Measurements from ENCODE around the gene PIGZ.

The PIGZ gene

GRCh38 chr3:196966526-196967401 lies 1.9 kb downstream of the PIGZ start:
- Histone ChIP-seq H3K9me3 (ENCODE audit: insufficient read depth, low read length) (peaks cover 17% of the 10 kb centered on the region), H3K4me1 (ENCODE audit: insufficient read depth, insufficient read length) (peaks cover 6% of the 10 kb centered on the region), H3K9ac (ENCODE audit: insufficient read length, low read depth) (no peak overlapping the region), H3K27me3 (ENCODE audit: insufficient read depth, insufficient read length) (peaks cover 52% of the 10 kb centered on the region), H3K4me3 (ENCODE audit: insufficient read length, low read depth) (no peak overlapping the region), H3K36me3 (ENCODE audit: insufficient read depth, insufficient read length, low read length) (no peaks in the 10 kb centered on the region)
- no peak for TF ChIP-seq ZNF274 (IDR thresholded peaks at IDR 0.05; ENCODE audit: low read depth, low read length)
- TF ChIP-seq YY1 (IDR thresholded peaks at IDR 0.05; ENCODE audit: insufficient read depth, insufficient read length) = no peak
- TF ChIP-seq SUZ12 (IDR thresholded peaks at IDR 0.05; ENCODE audit: extremely low read depth, insufficient read depth, insufficient read length) = no peak
- no peak for DNase-seq (ENCODE audit: low read depth, low spot score)

GRCh38 chr3:196965804-196966173 lies 2.8 kb downstream of the PIGZ start:
- Histone ChIP-seq H3K4me3 (ENCODE audit: insufficient read length, low read depth) (no peak overlapping the region), H3K9me3 (ENCODE audit: insufficient read depth, low read length) (peaks cover 7% of the 10 kb centered on the region; the same call in 1 of the 2 replicates), H3K4me1 (ENCODE audit: insufficient read depth, insufficient read length) (peaks cover 6% of the 10 kb centered on the region), H3K36me3 (ENCODE audit: insufficient read depth, insufficient read length, low read length) (no peaks in the 10 kb centered on the region), H3K9ac (ENCODE audit: insufficient read length, low read depth) (no peak overlapping the region), H3K27me3 (ENCODE audit: insufficient read depth, insufficient read length) (peaks cover 43% of the 10 kb centered on the region)
- no peak for DNase-seq (ENCODE audit: low read depth, low spot score)
- no peak for TF ChIP-seq YY1 (IDR thresholded peaks at IDR 0.05; ENCODE audit: insufficient read depth, insufficient read length)
- no peak for TF ChIP-seq SUZ12 (IDR thresholded peaks at IDR 0.05; ENCODE audit: extremely low read depth, insufficient read depth, insufficient read length)
- TF ChIP-seq ZNF274 (IDR thresholded peaks at IDR 0.05; ENCODE audit: low read depth, low read length) = no peak

GRCh38 chr3:196965112-196965803 lies 3.4 kb downstream of the PIGZ start:
- Histone ChIP-seq H3K4me1 (ENCODE audit: insufficient read depth, insufficient read length) (peaks cover 6% of the 10 kb centered on the region), H3K9ac (ENCODE audit: insufficient read length, low read depth) (no peak overlapping the region), H3K9me3 (ENCODE audit: insufficient read depth, low read length) (peaks cover 2% of the 10 kb centered on the region; the same call in 1 of the 2 replicates), H3K36me3 (ENCODE audit: insufficient read depth, insufficient read length, low read length) (no peaks in the 10 kb centered on the region), H3K27me3 (ENCODE audit: insufficient read depth, insufficient read length) (peaks cover 38% of the 10 kb centered on the region), H3K4me3 (ENCODE audit: insufficient read length, low read depth) (no peak overlapping the region)
- no peak for DNase-seq (ENCODE audit: low read depth, low spot score)
- no peak for TF ChIP-seq ZNF274 (IDR thresholded peaks at IDR 0.05; ENCODE audit: low read depth, low read length)

DNA sequence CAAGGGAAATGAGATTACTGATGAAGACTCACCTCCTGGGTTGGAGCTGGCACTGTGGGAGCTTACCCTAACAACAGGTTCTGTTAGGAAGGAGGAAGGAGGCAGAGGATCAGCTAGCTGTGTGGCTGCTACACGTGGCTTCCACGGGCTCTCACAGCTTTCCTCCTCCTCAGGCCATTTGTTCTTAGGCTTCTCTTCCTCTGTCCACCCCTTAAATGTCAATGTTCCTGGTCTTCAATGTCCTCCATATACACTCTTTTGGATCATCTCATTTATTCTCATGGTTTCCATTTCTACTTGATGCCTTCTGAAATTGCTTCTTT lies 5.0 kb downstream of the PIGZ start:
- peaks cover 23% of the 10 kb centered on the region for H3K27me3 ChIP-seq (ENCODE audit: insufficient read depth, insufficient read length)
- DNase-seq (ENCODE audit: low read depth, low spot score) = no peak
- H3K9me3 ChIP-seq (ENCODE audit: insufficient read depth, low read length) = no peaks in the 10 kb centered on the region
- H3K4me3 ChIP-seq (ENCODE audit: insufficient read length, low read depth) = no peak overlapping the region
- TF ChIP-seq SUZ12 (IDR thresholded peaks at IDR 0.05; ENCODE audit: extremely low read depth, insufficient read depth, insufficient read length) (no peak), ZNF274 (IDR thresholded peaks at IDR 0.05; ENCODE audit: low read depth, low read length) (no peak), YY1 (IDR thresholded peaks at IDR 0.05; ENCODE audit: insufficient read depth, insufficient read length) (no peak)
- peaks cover 4% of the 10 kb centered on the region for H3K4me1 ChIP-seq (ENCODE audit: insufficient read depth, insufficient read length)
- H3K9ac ChIP-seq (ENCODE audit: insufficient read length, low read depth) = no peak overlapping the region
- no peaks in the 10 kb centered on the region for H3K36me3 ChIP-seq (ENCODE audit: insufficient read depth, insufficient read length, low read length)

GRCh38 chr3:196962930-196963630 lies 5.6 kb downstream of the PIGZ start:
- DNase-seq (ENCODE audit: low read depth, low spot score) = no peak
- Histone ChIP-seq H3K4me3 (ENCODE audit: insufficient read length, low read depth) (no peak overlapping the region), H3K9me3 (ENCODE audit: insufficient read depth, low read length) (no peaks in the 10 kb centered on the region), H3K9ac (ENCODE audit: insufficient read length, low read depth) (no peak overlapping the region), H3K4me1 (ENCODE audit: insufficient read depth, insufficient read length) (peaks cover 2% of the 10 kb centered on the region), H3K27me3 (ENCODE audit: insufficient read depth, insufficient read length) (peaks cover 18% of the 10 kb centered on the region), H3K36me3 (ENCODE audit: insufficient read depth, insufficient read length, low read length) (no peaks in the 10 kb centered on the region)
- TF ChIP-seq YY1 (IDR thresholded peaks at IDR 0.05; ENCODE audit: insufficient read depth, insufficient read length) (no peak), SUZ12 (IDR thresholded peaks at IDR 0.05; ENCODE audit: extremely low read depth, insufficient read depth, insufficient read length) (no peak), ZNF274 (IDR thresholded peaks at IDR 0.05; ENCODE audit: low read depth, low read length) (no peak)

DNA sequence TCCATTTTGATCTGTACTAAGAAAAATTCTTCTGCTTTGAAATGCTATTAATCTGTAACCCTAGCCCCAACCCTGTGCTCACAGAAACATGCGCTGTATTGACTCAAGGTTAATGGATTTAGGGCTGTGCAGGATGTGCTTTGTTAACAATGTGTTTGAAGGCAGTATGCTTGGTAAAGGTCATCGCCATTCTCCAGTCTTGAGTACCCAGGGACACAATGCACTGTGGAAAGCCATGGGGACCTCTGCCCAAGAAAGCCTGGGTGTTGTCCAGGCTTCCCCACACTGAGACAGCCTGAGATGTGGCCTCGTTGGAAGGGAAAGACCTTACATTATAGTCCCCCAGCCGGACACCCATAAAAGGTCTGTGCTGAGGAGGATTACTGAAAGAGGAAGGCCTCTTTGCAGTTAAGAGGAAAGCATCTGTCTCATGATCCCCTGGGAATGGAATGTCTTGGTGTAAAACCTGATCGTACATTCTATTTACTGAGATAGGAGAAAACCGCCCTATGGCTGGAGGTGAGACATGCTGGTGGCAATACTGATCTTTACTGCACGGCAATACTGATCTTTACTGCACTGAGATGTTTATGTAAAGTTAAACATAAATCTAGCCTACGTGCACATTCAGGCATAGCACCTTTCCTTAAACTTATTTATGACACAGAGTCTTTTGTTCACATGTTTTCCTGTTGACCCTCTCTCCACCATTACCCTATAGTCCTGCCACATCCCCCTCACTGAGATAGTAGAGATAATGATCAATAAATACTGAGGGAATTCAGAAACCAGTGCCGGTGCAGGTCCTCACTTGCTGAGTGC lies 6.3 kb downstream of the PIGZ start:
- no peak overlapping the region for H3K4me3 ChIP-seq (ENCODE audit: insufficient read length, low read depth)
- no peak overlapping the region for H3K9ac ChIP-seq (ENCODE audit: insufficient read length, low read depth)
- H3K4me1 ChIP-seq (ENCODE audit: insufficient read depth, insufficient read length) = no peaks in the 10 kb centered on the region
- TF ChIP-seq YY1 (IDR thresholded peaks at IDR 0.05; ENCODE audit: insufficient read depth, insufficient read length) = no peak
- no peak for TF ChIP-seq ZNF274 (IDR thresholded peaks at IDR 0.05; ENCODE audit: low read depth, low read length)
- no peak for TF ChIP-seq SUZ12 (IDR thresholded peaks at IDR 0.05; ENCODE audit: extremely low read depth, insufficient read depth, insufficient read length)
- H3K36me3 ChIP-seq (ENCODE audit: insufficient read depth, insufficient read length, low read length) = no peaks in the 10 kb centered on the region
- H3K27me3 ChIP-seq (ENCODE audit: insufficient read depth, insufficient read length) = peaks cover 10% of the 10 kb centered on the region
- no peaks in the 10 kb centered on the region for H3K9me3 ChIP-seq (ENCODE audit: insufficient read depth, low read length)
- no peak for DNase-seq (ENCODE audit: low read depth, low spot score)
